CD4-positive, CD25-positive, alpha-beta regulatory T cell (primary cell): ENCODE data around the gene DRG2. TPM values are rescaled to one million over a fixed set of nuclear protein-coding genes. Genes with fewer than 3 reads are reported as not detected.

Source experiments
- ATAC-seq, 2 donors: fragments of 150-1000 bp; cut with Tn5 transposase; one replicate each; pipeline ENCODE4 v1.10.0; 2021; ENCODE audit warnings: low read depth in 2 of 2, moderate number of reproducible peaks in 2 of 2, moderate library complexity in 1 of 2
- DNase-seq, 3 donors: peaks; one replicate each; pipeline versions ENCODE4 v3.0.0 to v3.0.0-alpha.2; 2012 to 2022; ENCODE audit warnings: mixed read lengths in 1 of 3
- H3K27ac ChIP-seq: one replicate; pipeline ENCODE4 v1.7.0; 2013; ENCODE audit warnings: mild to moderate bottlenecking, low read length; ENCODE audit not compliant: insufficient read depth, poor library complexity, severe bottlenecking
- H3K27me3 ChIP-seq: one replicate; pipeline ENCODE4 v1.7.0; 2013; ENCODE audit warnings: low read length; ENCODE audit not compliant: control insufficient read depth, insufficient read depth
- H3K36me3 ChIP-seq: one replicate; pipeline ENCODE4 v1.7.0; 2013; ENCODE audit warnings: mild to moderate bottlenecking, low read length, moderate library complexity; ENCODE audit not compliant: control insufficient read depth, insufficient read depth
- H3K4me1 ChIP-seq: 2 replicates; pipeline ENCODE4 v1.7.0; 2013; ENCODE audit warnings: mild to moderate bottlenecking, low read length; ENCODE audit not compliant: insufficient read depth, control insufficient read depth, poor library complexity, severe bottlenecking
- H3K4me3 ChIP-seq: one replicate; pipeline ENCODE4 v1.7.0; 2013; ENCODE audit warnings: low read depth, mild to moderate bottlenecking, low read length, moderate library complexity
- H3K9me3 ChIP-seq, 2 experiments: 1 replicate in 1 of 2; 2 replicates in 1 of 2; pipeline ENCODE4 v1.7.0; 2013; ENCODE audit warnings: low read length in 2 of 2, mild to moderate bottlenecking in 1 of 2, moderate library complexity in 1 of 2; ENCODE audit not compliant: control insufficient read depth in 2 of 2
- H3K27ac Mint-ChIP-seq, 3 donors: one replicate each; pipeline ENCODE4 v1.8.0; 2020 to 2022; ENCODE audit warnings: mild to moderate bottlenecking in 3 of 3, mixed read lengths in 3 of 3, moderate library complexity in 2 of 3
- H3K27me3 Mint-ChIP-seq: one replicate; pipeline ENCODE4 v1.8.0; 2022; ENCODE audit warnings: mild to moderate bottlenecking, mixed read lengths
- H3K36me3 Mint-ChIP-seq: one replicate; pipeline ENCODE4 v1.8.0; 2020; ENCODE audit warnings: mixed read lengths
- H3K4me1 Mint-ChIP-seq, 4 donors: one replicate each; pipeline ENCODE4 v1.8.0; 2020 to 2022; ENCODE audit warnings: mixed read lengths in 4 of 4, mild to moderate bottlenecking in 1 of 4
- H3K4me3 Mint-ChIP-seq, 4 donors: one replicate each; pipeline ENCODE4 v1.8.0; 2020 to 2022; ENCODE audit warnings: mild to moderate bottlenecking in 4 of 4, mixed read lengths in 4 of 4, moderate library complexity in 3 of 4
- H3K9me3 Mint-ChIP-seq, 7 donors: one replicate each; pipeline ENCODE4 v1.8.0; 2020 to 2022; ENCODE audit warnings: mixed read lengths in 7 of 7, mild to moderate bottlenecking in 3 of 7, moderate library complexity in 2 of 7
- polyA plus RNA-seq, 4 donors: library from polyadenylated mRNA; unstranded; fragments of 300-500 nt; fragmentation: Illumina TruSeq; gene quantifications; one replicate each; pipeline ENCODE4 v1.2.3, GENCODE V29; 2021
- total RNA-seq: library from RNA; stranded (reverse); gene quantifications from one replicate; pipeline ENCODE4 v1.2.3, GENCODE V29; 2022

Gene DRG2
- total and polyA plus RNA-seq, 5 donors from 2014 or later: 36.4 to 54.5 (median 43.7) TPM

GRCh38 chr17:18110636-18111145, 22.9 kb downstream of the DRG2 start:
- peaks cover 5% of the 10 kb centered on the region for H3K36me3 Mint-ChIP-seq
- no peak overlapping the region for H3K4me3 Mint-ChIP-seq
- DNase-seq (no peak), ATAC-seq (no peak)
- Histone ChIP-seq H3K27ac (no peak overlapping the region), H3K36me3 (peaks cover 17% of the 10 kb centered on the region), H3K9me3 (no peaks in the 10 kb centered on the region), H3K27me3 (no peaks in the 10 kb centered on the region), H3K4me3 (no peak overlapping the region), H3K4me1 (no peaks in the 10 kb centered on the region)
- H3K4me1 Mint-ChIP-seq: peaks cover 0 to 2% (median 0%) of the 10 kb centered on the region in 4 donors
- no peaks in the 10 kb centered on the region for H3K27me3 Mint-ChIP-seq
- no peaks in the 10 kb centered on the region for H3K9me3 Mint-ChIP-seq
- peak overlapping the region in 2 of 3 donors; percentile 72 to 74 for H3K27ac Mint-ChIP-seq

- H3K36me3 ChIP-seq: peaks cover 10% of the 10 kb centered on the region
- H3K27ac ChIP-seq: no peak overlapping the region
- Mint-ChIP-seq H3K27me3 (no peaks in the 10 kb centered on the region), H3K27ac (no peak overlapping the region), H3K36me3 (peaks cover 5% of the 10 kb centered on the region), H3K4me1 (peaks cover 0 to 2% (median 0%) of the 10 kb centered on the region in 4 donors), H3K9me3 (no peaks in the 10 kb centered on the region), H3K4me3 (no peak overlapping the region)
- no peak for ATAC-seq
- H3K4me1 ChIP-seq: no peaks in the 10 kb centered on the region
- DNase-seq: no peak
- no peaks in the 10 kb centered on the region for H3K9me3 ChIP-seq
- H3K27me3 ChIP-seq: no peaks in the 10 kb centered on the region
- no peak overlapping the region for H3K4me3 ChIP-seq
These were observed 23.7 kb downstream of the DRG2 start for GRCh38 chr17:18111330-18111971.

- no peak overlapping the region for H3K4me3 ChIP-seq
- no peak for DNase-seq
- H3K9me3 Mint-ChIP-seq: peaks cover 0 to 4% (median 0%) of the 10 kb centered on the region in 7 donors
- no peak overlapping the region for H3K27ac ChIP-seq
- H3K36me3 Mint-ChIP-seq: no peaks in the 10 kb centered on the region
- H3K4me1 Mint-ChIP-seq: no peaks in the 10 kb centered on the region
- peak overlapping the region in 2 of 3 donors; percentile 33 to 62 for H3K27ac Mint-ChIP-seq
- H3K4me3 Mint-ChIP-seq: no peak overlapping the region
- H3K36me3 ChIP-seq: no peaks in the 10 kb centered on the region
- ATAC-seq: no peak
- H3K9me3 ChIP-seq: no peaks in the 10 kb centered on the region
- no peaks in the 10 kb centered on the region for H3K27me3 Mint-ChIP-seq
- H3K4me1 ChIP-seq: no peaks in the 10 kb centered on the region
- no peaks in the 10 kb centered on the region for H3K27me3 ChIP-seq
These were observed 27.8 kb downstream of the DRG2 start for GRCh38 chr17:18115517-18115916.

- peak overlapping the region in 1 of 3 donors; percentile 33 for H3K27ac Mint-ChIP-seq
- DNase-seq (no peak), ATAC-seq (no peak)
- H3K4me3 ChIP-seq: no peak overlapping the region
- H3K36me3 Mint-ChIP-seq: no peaks in the 10 kb centered on the region
- H3K9me3 Mint-ChIP-seq: peaks cover 0 to 4% (median 0%) of the 10 kb centered on the region in 7 donors
- H3K27ac ChIP-seq: no peak overlapping the region
- no peaks in the 10 kb centered on the region for H3K27me3 Mint-ChIP-seq
- H3K9me3 ChIP-seq: no peaks in the 10 kb centered on the region
- H3K36me3 ChIP-seq: no peaks in the 10 kb centered on the region
- H3K4me1 ChIP-seq: no peaks in the 10 kb centered on the region
- no peaks in the 10 kb centered on the region for H3K27me3 ChIP-seq
- no peak overlapping the region for H3K4me3 Mint-ChIP-seq
- no peaks in the 10 kb centered on the region for H3K4me1 Mint-ChIP-seq
These were observed 28.3 kb downstream of the DRG2 start for GRCh38 chr17:18116078-18116477.

- H3K27me3 Mint-ChIP-seq: no peaks in the 10 kb centered on the region
- H3K36me3 Mint-ChIP-seq: no peaks in the 10 kb centered on the region
- DNase-seq: no peak
These were observed 29.8 kb downstream of the DRG2 start for GRCh38 chr17:18117533-18117932.

GRCh38 chr17:18117982-18118975, 30.5 kb downstream of the DRG2 start:
- Mint-ChIP-seq H3K4me3 (no peak overlapping the region), H3K36me3 (no peaks in the 10 kb centered on the region), H3K27ac (no peak overlapping the region), H3K9me3 (peaks cover 0 to 4% (median 0%) of the 10 kb centered on the region in 7 donors), H3K27me3 (no peaks in the 10 kb centered on the region), H3K4me1 (no peaks in the 10 kb centered on the region)
- DNase-seq: no peak
- H3K4me1 ChIP-seq: no peaks in the 10 kb centered on the region
- H3K9me3 ChIP-seq: no peaks in the 10 kb centered on the region
- ATAC-seq: no peak
- no peaks in the 10 kb centered on the region for H3K27me3 ChIP-seq
- no peak overlapping the region for H3K4me3 ChIP-seq
- no peak overlapping the region for H3K27ac ChIP-seq
- H3K36me3 ChIP-seq: no peaks in the 10 kb centered on the region

More at GRCh38 chr17:18117533-18117932, 29.8 kb downstream of the DRG2 start:
- Mint-ChIP-seq H3K27ac (peak overlapping the region in 1 of 3 donors; percentile 90), H3K4me3 (no peak overlapping the region), H3K9me3 (peaks cover 0 to 4% (median 0%) of the 10 kb centered on the region in 7 donors), H3K4me1 (no peaks in the 10 kb centered on the region)
- Histone ChIP-seq H3K4me3 (no peak overlapping the region), H3K4me1 (no peaks in the 10 kb centered on the region), H3K36me3 (no peaks in the 10 kb centered on the region), H3K9me3 (no peaks in the 10 kb centered on the region), H3K27me3 (no peaks in the 10 kb centered on the region), H3K27ac (no peak overlapping the region)
- ATAC-seq: no peak

- ATAC-seq (no peak), DNase-seq (no peak)
- Histone ChIP-seq H3K27me3 (no peaks in the 10 kb centered on the region), H3K27ac (no peak overlapping the region), H3K4me1 (no peaks in the 10 kb centered on the region), H3K4me3 (no peak overlapping the region), H3K9me3 (no peaks in the 10 kb centered on the region), H3K36me3 (no peaks in the 10 kb centered on the region)
- Mint-ChIP-seq H3K36me3 (no peaks in the 10 kb centered on the region), H3K9me3 (peaks cover 0 to 4% (median 0%) of the 10 kb centered on the region in 7 donors), H3K4me3 (no peak overlapping the region), H3K27me3 (no peaks in the 10 kb centered on the region), H3K27ac (peak overlapping the region in 1 of 3 donors; percentile 5), H3K4me1 (no peaks in the 10 kb centered on the region)
These were observed 31.5 kb downstream of the DRG2 start for GRCh38 chr17:18119166-18119745.
